ENCODE results near the gene RXRG.

Gene RXRG

GRCh38 chr1:165364568-165365133, 80.3 kb downstream of the RXRG start:
- no peak for DNase-seq

GRCh38 chr1:165356876-165357275, 88.0 kb downstream of the RXRG start:
- no peak for DNase-seq

DNA sequence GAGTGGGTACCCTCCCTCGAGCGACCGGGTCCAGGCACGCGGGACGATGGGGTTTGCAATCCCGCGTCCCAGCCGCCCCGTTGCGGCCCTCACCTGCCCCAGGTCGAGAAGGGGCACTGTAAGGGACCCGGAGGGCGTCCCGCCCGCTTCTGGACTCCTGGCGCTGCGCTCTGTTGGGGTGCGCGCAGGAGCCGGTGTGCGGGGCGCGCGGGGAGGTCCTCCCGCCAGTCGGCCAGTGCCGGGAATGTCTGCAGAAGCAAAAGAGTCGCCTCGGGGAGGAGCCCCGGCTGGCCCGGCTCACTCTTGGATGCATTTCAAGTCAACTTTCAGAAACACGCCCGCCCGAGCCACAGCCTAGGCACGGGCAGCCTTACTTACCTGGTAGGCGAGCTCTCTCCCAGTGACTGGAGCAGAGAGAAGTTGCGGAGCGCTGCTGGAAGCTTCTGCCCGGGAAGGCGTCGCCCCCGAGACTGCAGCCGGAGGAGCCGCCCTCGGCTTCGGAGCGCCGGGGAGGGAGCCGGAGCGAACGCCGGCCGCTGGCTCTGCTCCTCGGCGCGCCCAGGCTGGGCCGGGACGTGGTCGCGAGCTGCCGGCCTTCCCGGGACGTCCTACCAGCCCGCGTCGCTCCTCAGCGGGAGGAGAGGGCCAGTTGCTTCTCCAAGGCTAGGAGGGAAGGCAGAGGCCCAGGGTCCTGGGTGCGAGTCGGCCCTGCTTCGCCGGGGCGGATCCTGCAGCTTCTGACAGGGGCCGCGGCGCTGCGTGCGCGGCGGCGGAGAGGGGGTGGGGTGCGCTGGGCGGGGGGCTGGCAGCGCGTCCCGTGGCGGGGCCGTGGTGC, 88.7 kb downstream of the RXRG start, which contains the start of gene LMX1A:
TSS of gene LMX1A (minus strand) at position 739 of the 835 bp plus-strand sequence. CDS start 1,156 bp downstream, outside the sequence.
- peak; percentile 13 for DNase-seq

DNA sequence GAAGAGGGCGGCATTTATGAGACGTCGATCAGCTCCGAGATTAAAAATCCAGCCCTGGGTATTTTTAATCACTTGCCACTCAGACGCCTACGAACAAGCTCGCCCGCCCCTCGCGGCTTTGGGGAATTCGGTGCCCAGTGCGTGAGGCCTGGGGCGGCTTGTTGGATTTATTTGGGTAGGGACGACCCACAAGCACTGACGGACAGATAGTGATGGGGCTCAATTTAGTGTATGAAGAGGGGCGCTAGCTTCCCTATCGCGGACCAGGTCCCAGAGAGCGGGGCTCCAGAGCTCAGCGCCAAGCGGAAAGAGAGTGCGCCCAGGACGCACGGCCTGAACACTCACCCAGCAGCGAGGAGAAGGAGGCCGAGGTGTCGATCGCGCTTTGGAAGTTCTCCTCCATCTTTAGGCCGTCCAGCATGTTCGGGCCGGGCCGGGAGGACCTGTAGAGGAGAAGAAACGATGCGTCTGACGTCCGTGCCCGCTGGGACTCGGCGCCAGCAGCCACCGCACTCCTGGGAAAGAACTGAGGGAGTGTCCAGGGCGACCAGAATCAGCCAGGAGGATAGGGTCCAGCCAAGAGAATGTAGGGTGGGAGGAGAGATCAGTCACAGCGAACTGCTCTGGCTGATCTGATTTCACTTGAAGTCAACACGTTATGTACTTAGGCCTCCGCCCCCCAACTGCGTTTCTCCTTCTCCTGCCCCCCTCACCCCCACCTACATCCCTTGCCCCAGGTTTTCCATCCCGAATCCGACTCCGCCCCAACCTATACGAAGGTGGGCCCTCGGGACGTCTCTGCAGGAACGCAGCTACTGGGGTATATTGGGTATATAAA, 89.6 kb downstream of the RXRG start:
- DNase-seq, result no peak

GRCh38 chr1:165354739-165355138, 90.2 kb downstream of the RXRG start:
- DNase-seq, result no peak

GRCh38 chr1:165353731-165354671, 90.9 kb downstream of the RXRG start:
- DNase-seq, result no peak

DNA sequence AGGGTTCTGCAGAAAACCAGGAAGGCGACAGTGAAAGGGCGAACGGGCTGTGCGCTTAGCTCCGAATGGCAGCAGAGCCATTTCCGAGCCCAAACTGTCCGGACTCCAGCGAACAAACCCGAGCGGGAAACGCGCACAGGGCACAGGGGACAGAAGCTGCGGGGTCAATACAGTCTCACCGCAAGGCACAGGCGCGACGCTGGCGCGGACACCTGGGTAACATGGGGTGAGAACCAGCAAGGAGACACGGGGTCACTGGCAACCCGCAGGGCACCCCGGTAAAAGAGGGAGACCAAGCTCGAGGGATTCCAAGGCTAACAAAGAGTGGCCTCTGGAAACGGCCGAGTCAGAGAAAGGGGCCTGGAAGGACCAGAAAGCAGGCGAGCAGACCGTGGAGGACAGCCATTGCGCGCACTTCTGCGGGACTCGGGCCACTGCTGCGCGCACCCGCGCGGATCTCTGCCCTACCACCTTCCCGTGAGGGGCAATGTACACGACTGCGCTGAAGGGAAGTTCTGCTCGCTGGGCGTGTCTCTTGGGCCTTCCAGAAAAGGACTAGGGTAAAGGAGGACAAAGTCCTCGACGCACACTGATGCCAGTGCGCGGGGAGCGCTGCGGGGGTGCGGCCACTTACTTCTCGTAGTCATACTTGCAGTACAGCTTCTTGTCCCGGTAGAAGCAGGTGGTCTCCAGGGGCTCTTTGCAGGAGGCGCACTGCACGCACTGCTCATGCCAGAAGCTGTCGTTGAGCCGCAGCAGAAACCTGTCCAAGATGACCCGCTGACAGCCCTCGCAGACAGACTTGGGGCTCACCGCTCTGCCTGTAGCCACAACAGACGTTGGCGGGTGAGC, 92.3 kb downstream of the RXRG start:
- no peak for DNase-seq

DNA sequence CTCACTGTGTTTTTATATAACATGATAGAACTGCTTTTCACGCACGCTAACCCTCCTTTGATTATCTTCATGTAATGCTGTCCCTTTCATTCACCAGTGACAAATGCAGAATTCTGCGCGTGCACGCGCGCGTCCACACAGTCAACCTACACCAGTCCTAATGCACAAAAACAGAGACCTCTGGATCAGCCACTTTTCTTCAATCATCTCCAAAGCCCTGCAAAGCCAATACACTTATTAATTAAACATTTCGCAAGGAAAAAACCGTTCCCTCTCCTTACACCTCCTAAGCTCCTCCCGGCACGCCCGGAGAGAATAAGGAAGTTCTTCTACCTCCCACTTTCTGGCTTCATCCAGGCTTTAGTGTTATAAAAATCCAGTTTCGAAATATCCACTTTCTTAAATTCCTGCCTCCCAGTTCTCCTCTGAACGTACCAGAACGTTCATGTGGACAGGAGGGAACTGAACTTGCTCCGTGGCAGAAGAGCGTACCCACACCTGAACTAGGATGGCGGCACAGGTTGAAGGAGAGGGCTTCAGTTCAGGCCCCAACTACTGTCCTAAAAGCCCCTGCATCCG, 93.0 kb downstream of the RXRG start:
- no peak for DNase-seq

Measured in NCI-H510A treated with DMSO at 0.1 percent for 48 hours (cell line).